ENCODE data around the gene VPS37B.

GRCh38 chr12:122869207-122869973, 26.5 kb downstream of the VPS37B start:
- TF ChIP-seq CTCF (IDR thresholded peaks at IDR 0.05; ENCODE audit: insufficient read depth, low read length) = no peak
- no peak for TF ChIP-seq GABPA (IDR thresholded peaks at IDR 0.05; ENCODE audit: low read depth)
- no peak for TF ChIP-seq POLR2AphosphoS5 (IDR thresholded peaks at IDR 0.05; ENCODE audit: low read depth)
- TF ChIP-seq SPI1 (IDR thresholded peaks at IDR 0.05; ENCODE audit: borderline replicate concordance, low read depth) = no peak
- no peak for TF ChIP-seq REST (IDR thresholded peaks at IDR 0.05; ENCODE audit: insufficient replicate concordance, low read depth)
